ENCODE results near the gene CACNA1E.

Gene CACNA1E

GRCh38 chr1:181807251-181807650 lies 323.9 kb downstream of the CACNA1E start:
- no peaks in the 10 kb centered on the region for H3K4me1 Mint-ChIP-seq
- no peak overlapping the region for H3K4me3 Mint-ChIP-seq
- no peaks in the 10 kb centered on the region for H3K9me3 Mint-ChIP-seq
- TF ChIP-seq CTCF (IDR thresholded peaks at IDR 0.05): no peak
- no peak for DNase-seq
- peaks cover 7% of the 10 kb centered on the region for H3K27me3 Mint-ChIP-seq (ENCODE audit: low read depth, poor library complexity)
- H3K27ac Mint-ChIP-seq: no peak overlapping the region
- H3K36me3 Mint-ChIP-seq (ENCODE audit: low read depth): no peaks in the 10 kb centered on the region

GRCh38 chr1:181809991-181810545 lies 326.8 kb downstream of the CACNA1E start:
- H3K4me1 Mint-ChIP-seq: no peaks in the 10 kb centered on the region
- H3K9me3 Mint-ChIP-seq: no peaks in the 10 kb centered on the region
- H3K27me3 Mint-ChIP-seq (ENCODE audit: low read depth, poor library complexity): peaks cover 9% of the 10 kb centered on the region
- no peak for DNase-seq
- TF ChIP-seq CTCF (IDR thresholded peaks at IDR 0.05): no peak
- no peak overlapping the region for H3K27ac Mint-ChIP-seq
- no peak overlapping the region for H3K4me3 Mint-ChIP-seq
- H3K36me3 Mint-ChIP-seq (ENCODE audit: low read depth): no peaks in the 10 kb centered on the region

GRCh38 chr1:181812208-181812607 lies 328.9 kb downstream of the CACNA1E start:
- TF ChIP-seq CTCF (IDR thresholded peaks at IDR 0.05): no peak
- no peak overlapping the region for H3K27ac Mint-ChIP-seq

GRCh38 chr1:181813266-181813665 lies 329.9 kb downstream of the CACNA1E start:
- peaks cover 9% of the 10 kb centered on the region for H3K27me3 Mint-ChIP-seq (ENCODE audit: low read depth, poor library complexity)
- H3K4me1 Mint-ChIP-seq: no peaks in the 10 kb centered on the region
- no peaks in the 10 kb centered on the region for H3K36me3 Mint-ChIP-seq (ENCODE audit: low read depth)
- no peak for DNase-seq
- no peak for TF ChIP-seq CTCF (IDR thresholded peaks at IDR 0.05)
- H3K4me3 Mint-ChIP-seq: no peak overlapping the region
- H3K27ac Mint-ChIP-seq: no peak overlapping the region
- H3K9me3 Mint-ChIP-seq: no peaks in the 10 kb centered on the region

More at GRCh38 chr1:181812208-181812607, 328.9 kb downstream of the CACNA1E start:
- Mint-ChIP-seq H3K4me1 (no peaks in the 10 kb centered on the region), H3K36me3 (ENCODE audit: low read depth) (no peaks in the 10 kb centered on the region), H3K9me3 (no peaks in the 10 kb centered on the region), H3K27me3 (ENCODE audit: low read depth, poor library complexity) (peaks cover 9% of the 10 kb centered on the region), H3K4me3 (no peak overlapping the region)
- no peak for DNase-seq

GRCh38 chr1:181816608-181817007 lies 333.3 kb downstream of the CACNA1E start:
- Mint-ChIP-seq H3K4me3 (no peak overlapping the region), H3K27me3 (ENCODE audit: low read depth, poor library complexity) (peaks cover 9% of the 10 kb centered on the region)

More at GRCh38 chr1:181816608-181817007, 333.3 kb downstream of the CACNA1E start:
- no peak overlapping the region for H3K27ac Mint-ChIP-seq
- H3K4me1 Mint-ChIP-seq: no peaks in the 10 kb centered on the region
- no peak for TF ChIP-seq CTCF (IDR thresholded peaks at IDR 0.05)
- DNase-seq: no peak
- H3K36me3 Mint-ChIP-seq (ENCODE audit: low read depth): no peaks in the 10 kb centered on the region
- no peaks in the 10 kb centered on the region for H3K9me3 Mint-ChIP-seq

All from nephron progenitor cell (in vitro differentiated cells).